ENCODE data around the gene PICK1.

- TF ChIP-seq CTCF (conservative IDR thresholded peaks at IDR 0.05): no peak
- TF ChIP-seq ZFX (IDR thresholded peaks at IDR 0.05): no peak
These were observed 5.6 kb downstream of the PICK1 start for GRCh38 chr22:38062791-38063190.
